ENCODE measurements around the gene LATS2.

The LATS2 gene

DNA sequence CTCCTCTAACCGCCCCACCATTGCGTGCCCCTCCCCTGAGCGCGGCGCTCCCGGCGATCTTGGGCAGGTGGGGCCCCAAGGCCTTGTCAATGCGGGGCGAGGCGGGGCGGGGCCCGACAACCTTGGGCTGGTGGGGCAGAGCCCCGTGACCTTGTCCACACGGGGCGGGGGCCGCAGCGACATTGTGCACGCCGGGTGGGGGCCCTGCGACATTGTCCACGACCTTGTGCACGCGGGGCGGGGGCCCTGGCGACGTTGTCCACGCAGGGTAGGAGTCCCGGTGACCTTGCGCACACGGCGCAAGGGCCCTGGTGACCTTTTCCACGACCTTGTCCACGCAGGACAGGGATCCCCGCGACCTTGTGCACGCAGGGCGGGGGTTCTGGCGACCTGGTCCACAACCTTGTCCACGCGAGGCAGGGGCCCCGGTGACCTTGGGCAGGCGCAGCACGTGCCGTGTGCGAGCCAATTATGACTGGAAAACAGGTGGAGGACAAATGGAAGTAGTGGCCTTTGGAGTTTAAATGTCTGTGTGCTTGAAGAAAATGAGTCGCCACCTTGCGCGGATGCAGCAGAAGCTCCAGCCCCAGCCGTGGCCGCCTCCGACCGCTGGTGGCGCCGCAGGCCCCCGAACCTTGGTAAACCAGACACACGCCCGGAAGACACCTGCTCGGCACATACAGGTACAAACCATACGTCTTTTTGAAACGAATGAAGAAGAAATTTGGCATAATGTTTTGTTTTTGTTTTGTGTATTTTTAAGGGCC is 62.6 kb downstream of the LATS2 start:
- H3K36me3 ChIP-seq (ENCODE audit: insufficient read depth, insufficient read length, low read length): peaks cover 33% of the 10 kb centered on the region
- H3K9ac ChIP-seq (ENCODE audit: insufficient read length, low read depth): no peak overlapping the region
- H3K4me1 ChIP-seq (ENCODE audit: insufficient read depth, insufficient read length): peaks cover 9% of the 10 kb centered on the region
- H3K9me3 ChIP-seq (ENCODE audit: insufficient read depth, low read length): peaks cover 5% of the 10 kb centered on the region; the same call in 1 of the 2 replicates
- H3K27me3 ChIP-seq (ENCODE audit: insufficient read depth, insufficient read length): no peaks in the 10 kb centered on the region
- no peak overlapping the region for H3K4me3 ChIP-seq (ENCODE audit: insufficient read length, low read depth)
- no peak for DNase-seq (ENCODE audit: low read depth, low spot score)
- TF ChIP-seq ZNF274 (IDR thresholded peaks at IDR 0.05; ENCODE audit: low read depth, low read length) (no peak), SUZ12 (IDR thresholded peaks at IDR 0.05; ENCODE audit: extremely low read depth, insufficient read depth, insufficient read length) (no peak), YY1 (IDR thresholded peaks at IDR 0.05; ENCODE audit: insufficient read depth, insufficient read length) (no peak)

DNA sequence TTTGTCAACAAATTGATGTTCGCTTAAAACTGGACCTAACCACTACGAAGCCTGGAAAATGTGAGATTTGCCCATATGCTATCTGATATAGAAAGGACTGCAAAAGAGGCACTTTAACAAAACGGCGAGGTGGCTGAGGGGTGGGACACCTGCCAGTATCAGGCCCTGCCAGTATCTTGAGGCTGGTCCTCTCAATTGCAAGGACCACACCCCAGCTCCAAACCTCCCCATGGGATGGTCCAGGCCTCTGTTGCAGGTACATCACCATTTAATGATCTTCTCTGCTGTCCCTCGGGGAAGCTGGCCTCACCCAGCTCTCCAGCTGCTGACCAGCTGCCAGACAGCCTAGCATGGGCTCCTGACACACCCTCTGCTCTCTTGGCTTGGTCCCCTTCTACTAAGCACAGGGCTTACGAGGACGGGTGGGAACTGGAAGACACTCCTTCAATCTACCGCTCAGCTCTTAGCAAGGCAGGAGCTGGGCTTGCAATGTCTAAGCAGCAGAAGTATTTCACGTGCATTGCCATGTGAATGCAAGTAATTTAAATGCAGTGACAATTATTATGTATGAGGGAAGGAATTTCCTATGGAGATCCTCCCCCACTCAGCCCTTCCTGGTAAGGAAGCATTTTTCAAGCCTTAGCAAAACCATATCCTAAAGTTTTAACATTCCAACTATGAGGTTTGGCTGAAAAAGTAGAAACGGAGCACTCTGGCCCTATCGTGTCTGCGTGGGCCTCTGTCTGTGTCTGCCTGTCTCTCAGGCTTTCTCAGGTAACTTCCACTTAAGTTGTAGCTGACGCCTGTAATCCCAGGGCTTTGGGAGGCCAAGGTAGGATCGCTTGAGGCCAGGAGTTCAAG is 63.9 kb downstream of the LATS2 start:
- no peak for TF ChIP-seq YY1 (IDR thresholded peaks at IDR 0.05; ENCODE audit: insufficient read depth, insufficient read length)
- TF ChIP-seq SUZ12 (IDR thresholded peaks at IDR 0.05; ENCODE audit: extremely low read depth, insufficient read depth, insufficient read length): no peak
- TF ChIP-seq ZNF274 (IDR thresholded peaks at IDR 0.05; ENCODE audit: low read depth, low read length): no peak
- Histone ChIP-seq H3K4me3 (ENCODE audit: insufficient read length, low read depth) (no peak overlapping the region), H3K9me3 (ENCODE audit: insufficient read depth, low read length) (peaks cover 5% of the 10 kb centered on the region; the same call in 1 of the 2 replicates), H3K9ac (ENCODE audit: insufficient read length, low read depth) (no peak overlapping the region), H3K4me1 (ENCODE audit: insufficient read depth, insufficient read length) (peaks cover 9% of the 10 kb centered on the region), H3K27me3 (ENCODE audit: insufficient read depth, insufficient read length) (no peaks in the 10 kb centered on the region), H3K36me3 (ENCODE audit: insufficient read depth, insufficient read length, low read length) (peaks cover 37% of the 10 kb centered on the region)
- DNase-seq (ENCODE audit: low read depth, low spot score): peak; percentile 35

GRCh38 chr13:20995245-20995838 is 66.0 kb downstream of the LATS2 start:
- TF ChIP-seq SUZ12 (IDR thresholded peaks at IDR 0.05; ENCODE audit: extremely low read depth, insufficient read depth, insufficient read length) (no peak), YY1 (IDR thresholded peaks at IDR 0.05; ENCODE audit: insufficient read depth, insufficient read length) (no peak), ZNF274 (IDR thresholded peaks at IDR 0.05; ENCODE audit: low read depth, low read length) (no peak)
- no peak for DNase-seq (ENCODE audit: low read depth, low spot score)
- Histone ChIP-seq H3K4me3 (ENCODE audit: insufficient read length, low read depth) (no peak overlapping the region), H3K4me1 (ENCODE audit: insufficient read depth, insufficient read length) (peaks cover 9% of the 10 kb centered on the region), H3K27me3 (ENCODE audit: insufficient read depth, insufficient read length) (no peaks in the 10 kb centered on the region), H3K9ac (ENCODE audit: insufficient read length, low read depth) (no peak overlapping the region), H3K9me3 (ENCODE audit: insufficient read depth, low read length) (no peaks in the 10 kb centered on the region), H3K36me3 (ENCODE audit: insufficient read depth, insufficient read length, low read length) (peaks cover 54% of the 10 kb centered on the region)

DNA sequence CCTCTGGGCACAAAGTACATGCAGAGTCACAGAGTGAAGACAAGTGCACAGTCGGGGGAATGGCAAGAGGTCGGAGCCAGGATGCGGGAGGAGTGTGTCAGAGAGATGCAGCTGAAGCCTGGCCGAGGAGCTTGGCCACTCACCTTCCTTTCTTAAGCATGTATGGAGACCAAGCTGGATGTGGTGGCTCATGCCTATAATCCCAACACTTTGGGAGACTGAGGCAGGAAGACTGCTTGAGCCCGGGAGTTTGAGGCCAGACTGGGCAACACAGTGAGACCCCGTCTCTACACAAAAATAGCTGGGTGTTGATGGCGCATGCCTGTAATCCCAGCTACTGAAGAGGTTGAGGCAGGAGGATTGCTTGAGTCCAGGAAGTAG is 67.0 kb downstream of the LATS2 start:
- Histone ChIP-seq H3K36me3 (ENCODE audit: insufficient read depth, insufficient read length, low read length) (peaks cover 61% of the 10 kb centered on the region), H3K9ac (ENCODE audit: insufficient read length, low read depth) (no peak overlapping the region), H3K4me3 (ENCODE audit: insufficient read length, low read depth) (no peak overlapping the region), H3K27me3 (ENCODE audit: insufficient read depth, insufficient read length) (no peaks in the 10 kb centered on the region), H3K4me1 (ENCODE audit: insufficient read depth, insufficient read length) (peaks cover 9% of the 10 kb centered on the region), H3K9me3 (ENCODE audit: insufficient read depth, low read length) (no peaks in the 10 kb centered on the region)
- no peak for DNase-seq (ENCODE audit: low read depth, low spot score)
- TF ChIP-seq YY1 (IDR thresholded peaks at IDR 0.05; ENCODE audit: insufficient read depth, insufficient read length): no peak
- no peak for TF ChIP-seq ZNF274 (IDR thresholded peaks at IDR 0.05; ENCODE audit: low read depth, low read length)

DNA sequence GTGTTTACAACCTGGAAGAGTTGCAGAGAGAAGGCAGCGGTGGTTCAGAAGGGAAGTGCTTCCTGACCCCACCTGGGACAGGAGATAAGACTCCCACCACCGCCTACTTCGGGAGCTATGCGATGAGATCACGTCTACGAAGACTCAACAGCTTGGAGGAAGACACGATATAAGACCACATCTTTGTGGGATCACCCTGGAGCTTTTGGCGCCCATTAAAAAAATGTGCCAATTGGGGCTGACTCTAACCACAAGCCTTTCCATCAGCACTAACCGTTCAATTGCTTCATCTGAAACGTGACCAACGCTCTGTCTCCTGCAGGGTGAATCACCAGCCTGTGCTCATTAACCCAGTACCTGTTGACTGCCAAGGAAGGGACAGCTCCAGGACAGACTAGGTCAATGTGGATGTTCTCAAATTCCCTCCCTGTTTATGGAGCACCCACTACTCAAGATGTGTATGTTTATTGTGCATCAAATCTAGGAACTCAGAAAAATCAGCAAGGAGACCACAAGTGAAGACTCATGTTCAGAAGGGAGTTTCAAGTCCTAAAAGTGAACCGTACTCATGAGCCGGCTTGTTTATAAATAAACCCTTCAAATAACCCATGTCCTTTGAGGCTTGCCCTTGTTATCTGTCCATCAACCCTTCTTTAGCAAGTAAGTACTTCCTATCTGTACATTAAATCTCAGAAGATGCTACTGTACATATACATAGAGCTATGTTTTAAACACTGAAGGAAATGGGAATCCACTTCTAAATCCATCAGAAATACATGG is 67.5 kb downstream of the LATS2 start:
- DNase-seq (ENCODE audit: low read depth, low spot score): no peak
- H3K36me3 ChIP-seq (ENCODE audit: insufficient read depth, insufficient read length, low read length): peaks cover 64% of the 10 kb centered on the region

GRCh38 chr13:20993211-20993610 is 68.2 kb downstream of the LATS2 start:
- Histone ChIP-seq H3K4me3 (ENCODE audit: insufficient read length, low read depth) (no peak overlapping the region), H3K9ac (ENCODE audit: insufficient read length, low read depth) (no peak overlapping the region), H3K4me1 (ENCODE audit: insufficient read depth, insufficient read length) (peaks cover 7% of the 10 kb centered on the region), H3K27me3 (ENCODE audit: insufficient read depth, insufficient read length) (no peaks in the 10 kb centered on the region), H3K9me3 (ENCODE audit: insufficient read depth, low read length) (no peaks in the 10 kb centered on the region), H3K36me3 (ENCODE audit: insufficient read depth, insufficient read length, low read length) (peaks cover 67% of the 10 kb centered on the region)
- TF ChIP-seq SUZ12 (IDR thresholded peaks at IDR 0.05; ENCODE audit: extremely low read depth, insufficient read depth, insufficient read length): no peak
- no peak for TF ChIP-seq ZNF274 (IDR thresholded peaks at IDR 0.05; ENCODE audit: low read depth, low read length)
- TF ChIP-seq YY1 (IDR thresholded peaks at IDR 0.05; ENCODE audit: insufficient read depth, insufficient read length): no peak
- DNase-seq (ENCODE audit: low read depth, low spot score): no peak

More for the DNA sequence above, 67.5 kb downstream of the LATS2 start:
- Histone ChIP-seq H3K4me3 (ENCODE audit: insufficient read length, low read depth) (no peak overlapping the region), H3K27me3 (ENCODE audit: insufficient read depth, insufficient read length) (no peaks in the 10 kb centered on the region), H3K9me3 (ENCODE audit: insufficient read depth, low read length) (no peaks in the 10 kb centered on the region), H3K4me1 (ENCODE audit: insufficient read depth, insufficient read length) (peaks cover 9% of the 10 kb centered on the region), H3K9ac (ENCODE audit: insufficient read length, low read depth) (no peak overlapping the region)
- TF ChIP-seq SUZ12 (IDR thresholded peaks at IDR 0.05; ENCODE audit: extremely low read depth, insufficient read depth, insufficient read length) (no peak), YY1 (IDR thresholded peaks at IDR 0.05; ENCODE audit: insufficient read depth, insufficient read length) (no peak)
